Ramos (cell line): Measurements from ENCODE around the gene CHST15.

Experiments
- in situ Hi-C: fragments of 300-500 bp; cut with MboI; formaldehyde crosslinking; loops from one replicate; pipeline ENCODE4 v1.14.3; 2022; ENCODE audit warnings: low sequenced_read_pairs; ENCODE audit not compliant: unreplicated experiment

Gene CHST15

GRCh38 chr10:124125305-124126116 lies 32.1 kb upstream of the CHST15 start:
- in situ Hi-C loops: no loop called here

DNA sequence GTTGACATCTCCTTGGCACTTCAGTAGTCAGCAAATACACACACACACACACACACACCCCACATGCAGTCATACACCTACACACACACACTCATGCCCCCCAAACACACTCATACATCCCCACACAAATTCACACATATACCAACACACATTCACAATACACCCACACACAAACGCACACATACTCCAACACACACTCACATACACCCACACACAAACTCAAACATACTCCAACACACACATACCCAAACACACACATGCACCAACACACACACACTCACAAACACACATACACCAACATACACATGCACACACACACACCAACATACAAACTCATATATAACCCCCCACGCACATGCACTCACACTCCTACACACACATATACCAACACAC lies 31.4 kb upstream of the CHST15 start:
- in situ Hi-C loops: no loop called here

DNA sequence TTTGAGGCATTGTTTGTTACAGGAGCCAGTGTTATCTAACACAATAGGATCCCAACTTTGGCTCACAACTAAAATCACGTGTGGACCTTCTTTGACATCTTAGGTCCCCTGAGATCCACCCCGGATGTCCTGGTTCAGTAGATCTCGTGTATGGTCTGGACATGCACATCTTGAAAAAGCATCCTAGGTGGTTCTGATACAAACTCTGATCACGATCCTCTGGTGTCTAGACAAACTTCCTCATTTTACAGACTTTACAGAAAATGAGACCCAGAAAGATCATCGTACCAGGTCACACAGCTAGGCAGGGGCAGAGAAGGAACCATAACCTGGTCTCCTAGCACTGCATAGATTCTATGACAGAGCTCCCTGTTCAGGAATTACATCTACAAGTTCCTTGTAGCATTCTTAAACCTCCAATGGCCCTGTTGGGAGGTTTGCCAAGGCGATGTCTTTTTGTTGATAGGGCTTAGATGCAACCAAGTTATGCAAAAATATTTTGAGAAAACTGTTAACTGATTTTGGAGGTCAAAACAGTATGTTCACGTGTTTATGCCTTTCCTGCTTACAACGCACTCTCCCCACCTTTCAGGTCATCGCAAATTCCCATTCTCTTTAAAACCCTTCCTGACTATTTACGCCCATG lies 30.8 kb upstream of the CHST15 start:
- in situ Hi-C loops: no loop called here

GRCh38 chr10:124123156-124123555 lies 29.8 kb upstream of the CHST15 start:
- in situ Hi-C loops: no loop called here

- in situ Hi-C loops: no loop called here
Measured at GRCh38 chr10:124122211-124122610, 28.8 kb upstream of the CHST15 start.

GRCh38 chr10:124120410-124121061 lies 27.1 kb upstream of the CHST15 start:
- in situ Hi-C loops: no loop called here

GRCh38 chr10:124119946-124120345 lies 26.5 kb upstream of the CHST15 start:
- in situ Hi-C loops: no loop called here

DNA sequence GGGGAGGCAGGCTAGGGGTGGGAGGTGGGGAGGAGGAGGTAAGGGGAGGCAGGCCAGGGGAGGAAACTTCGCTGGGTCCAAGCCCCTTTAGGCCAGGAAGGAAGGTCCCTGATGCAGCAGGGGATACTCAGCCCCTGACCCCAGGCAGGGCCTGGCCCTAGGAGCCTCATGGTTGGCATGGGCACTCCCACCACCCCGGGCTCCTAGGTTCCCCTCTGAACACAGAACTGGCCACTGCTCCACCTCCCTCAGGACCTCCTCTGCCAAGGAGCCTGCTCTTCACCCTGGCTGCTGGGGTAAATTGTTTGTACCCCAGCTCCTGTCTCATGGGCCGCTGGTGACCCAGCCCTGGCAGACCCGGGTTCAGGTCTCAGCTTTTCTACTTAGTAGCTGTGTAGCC lies 25.8 kb upstream of the CHST15 start:
- in situ Hi-C loops: no loop called here

- in situ Hi-C loops: no loop called here
Measured at GRCh38 chr10:124117833-124118232, 24.4 kb upstream of the CHST15 start.

- in situ Hi-C loops: no loop called here
Measured at GRCh38 chr10:124117511-124117785, 24.1 kb upstream of the CHST15 start.

DNA sequence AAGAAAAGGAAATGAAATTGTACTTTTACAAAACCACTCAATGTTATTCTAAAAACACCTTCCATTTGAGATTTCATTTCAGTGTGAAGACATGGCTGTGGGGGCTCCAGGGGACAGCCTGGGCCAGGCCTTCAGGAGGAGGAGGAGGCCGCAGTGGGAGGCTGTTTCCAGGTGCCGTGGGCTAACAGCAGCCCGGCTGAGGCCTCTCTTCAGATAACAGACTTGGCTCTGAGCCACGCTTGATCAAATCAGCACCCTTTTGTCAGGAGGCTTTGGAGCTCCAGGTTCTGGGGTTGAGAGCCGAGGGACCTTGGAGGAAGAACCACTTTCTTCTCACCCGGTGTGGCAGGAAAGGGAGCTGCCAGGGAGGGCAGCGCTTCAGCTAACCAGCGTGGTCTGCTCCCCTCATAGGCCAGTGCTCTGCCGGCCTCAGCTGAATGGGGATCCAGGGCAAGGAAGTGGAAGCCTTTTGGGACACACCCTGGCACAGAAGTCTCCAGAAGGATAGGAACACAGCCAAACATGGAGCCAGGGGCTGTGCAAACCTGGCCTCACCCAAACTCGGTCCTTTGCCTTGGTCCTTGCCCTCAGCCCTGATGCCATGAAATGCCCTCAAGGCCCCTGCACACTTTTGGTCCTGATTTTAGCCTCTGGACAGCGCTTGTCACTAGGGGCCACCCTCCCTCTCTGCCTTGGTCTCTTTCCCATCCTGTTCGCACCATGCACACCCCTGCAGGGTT lies 23.5 kb upstream of the CHST15 start:
- in situ Hi-C loops: no loop called here

GRCh38 chr10:124114696-124115095 lies 21.3 kb upstream of the CHST15 start:
- in situ Hi-C loops: no loop called here

DNA sequence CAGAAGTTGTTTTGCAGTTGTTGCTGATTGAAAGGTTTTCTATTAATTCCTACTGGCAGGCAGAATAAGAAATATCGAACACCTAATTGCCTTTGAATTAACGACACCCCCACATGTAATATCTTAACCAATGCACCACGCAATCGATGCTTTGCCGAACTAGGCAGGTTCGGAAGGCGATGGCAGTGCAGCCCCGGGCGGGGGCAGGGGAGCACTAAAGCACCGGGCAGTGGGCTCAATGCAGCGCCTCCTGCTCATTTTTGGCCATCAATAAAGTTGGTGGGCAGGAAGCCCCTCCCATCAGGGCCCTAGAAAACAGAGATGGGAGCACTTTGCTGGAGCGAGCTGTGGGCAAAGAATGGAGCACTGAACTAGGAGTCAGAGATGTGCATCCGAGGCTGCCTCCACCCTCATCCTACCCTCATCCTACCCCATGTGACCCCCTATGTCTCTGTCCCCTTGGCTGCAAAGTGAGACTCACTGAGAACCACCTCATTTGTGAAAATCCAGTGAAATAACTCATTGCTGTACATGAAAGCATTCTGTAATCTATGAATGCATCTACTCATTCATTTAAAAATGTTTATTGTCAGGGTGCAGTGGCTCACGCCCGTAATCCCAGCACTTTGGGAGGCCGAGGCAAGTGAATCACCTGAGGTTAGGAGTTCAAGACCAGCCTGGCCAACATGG lies 19.6 kb upstream of the CHST15 start:
- in situ Hi-C loops: no loop called here

- in situ Hi-C loops: no loop called here
Measured at GRCh38 chr10:124110882-124111281, 17.5 kb upstream of the CHST15 start.

- in situ Hi-C loops: no loop called here
Measured at GRCh38 chr10:124109261-124109660, 15.9 kb upstream of the CHST15 start.

DNA sequence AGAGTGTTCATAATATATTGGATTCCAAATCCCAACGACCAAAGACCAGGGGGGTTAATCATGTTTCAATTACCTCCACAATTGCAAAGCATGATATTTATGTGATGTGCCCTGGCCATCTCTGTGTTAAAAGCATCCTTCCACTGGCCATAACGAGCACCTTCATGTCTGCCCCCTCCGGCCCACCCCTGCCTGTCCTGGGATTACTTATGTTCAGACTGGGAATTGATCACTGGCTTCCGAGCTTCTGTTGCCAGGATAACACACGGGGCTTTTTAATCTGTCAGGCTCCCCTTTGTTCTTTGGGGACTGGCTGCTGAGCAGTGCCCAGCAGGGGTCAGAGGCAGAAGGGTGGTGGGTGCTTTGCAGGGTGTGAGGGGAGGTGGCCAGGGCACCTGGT lies 13.7 kb upstream of the CHST15 start:
- in situ Hi-C loops: no loop called here

DNA sequence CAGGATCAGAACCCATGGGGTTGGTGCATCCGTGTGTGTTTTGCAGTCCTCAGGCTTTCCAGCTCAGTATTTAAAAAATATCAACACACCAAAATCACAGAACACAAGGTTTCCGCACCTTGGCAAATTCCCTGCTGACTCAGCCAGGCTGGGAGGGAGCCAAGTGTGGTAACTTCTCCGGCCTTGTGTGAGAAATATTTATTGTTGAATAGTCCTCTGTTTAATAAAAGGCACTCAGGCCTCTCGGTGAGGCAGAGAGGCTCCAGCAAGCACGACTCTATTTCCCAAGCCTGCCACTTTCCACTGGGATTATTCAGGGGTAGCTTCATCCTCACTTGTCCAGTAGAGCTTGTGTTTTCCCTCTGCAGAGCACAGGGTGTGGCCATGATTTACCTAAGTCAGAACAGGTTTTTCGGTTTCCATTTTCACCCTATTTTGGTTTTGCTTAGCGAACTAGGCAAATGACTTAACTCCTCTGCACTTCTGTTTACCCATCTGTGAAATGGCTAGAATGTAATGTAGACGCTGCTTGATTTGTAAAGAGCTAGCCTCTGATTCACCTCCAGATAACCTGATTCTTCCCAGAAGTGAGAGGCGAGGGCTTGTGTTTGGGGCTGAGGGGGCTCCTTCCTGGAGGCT lies 13.0 kb upstream of the CHST15 start:
- in situ Hi-C loops: no loop called here

DNA sequence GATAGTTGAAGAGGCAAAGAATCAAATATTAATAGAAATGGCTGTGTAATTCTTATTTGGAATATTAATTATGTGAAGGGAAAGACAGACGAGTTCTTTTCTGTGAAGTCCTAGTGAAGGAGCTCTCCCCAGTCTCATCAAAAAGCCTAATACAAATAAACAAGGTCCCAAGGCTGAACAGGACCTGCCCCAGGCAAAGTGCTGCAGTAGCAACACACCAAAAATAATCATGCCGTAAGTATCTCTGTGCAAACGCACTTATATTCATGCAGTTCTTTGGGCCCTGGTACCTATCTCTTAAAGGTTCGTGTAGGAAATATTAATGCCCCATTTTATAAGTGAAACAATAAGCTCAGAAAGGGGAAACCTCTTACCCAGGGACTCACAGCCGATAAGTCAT lies 12.2 kb upstream of the CHST15 start:
- in situ Hi-C loops: no loop called here

DNA sequence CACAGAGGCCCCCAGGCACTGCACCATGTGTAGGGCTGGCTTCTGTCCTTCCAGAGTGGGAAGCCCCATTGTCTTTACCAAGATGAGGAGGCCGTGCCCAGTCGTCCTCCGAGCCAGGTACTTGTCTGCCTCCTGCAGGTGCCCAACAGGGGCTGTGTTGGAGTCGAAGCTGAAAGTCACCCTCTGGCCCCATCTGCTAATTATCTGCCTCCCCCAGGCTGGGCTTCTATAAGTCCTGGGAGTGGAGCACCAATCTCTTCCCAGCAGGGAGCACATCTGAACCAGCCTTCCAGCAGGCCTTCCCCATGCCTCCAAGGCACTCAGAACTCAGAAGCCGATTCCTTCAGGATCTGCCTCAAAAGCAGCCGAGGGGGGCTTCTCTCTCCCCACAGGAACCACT lies 11.6 kb upstream of the CHST15 start:
- in situ Hi-C loops: no loop called here

- in situ Hi-C loops: no loop called here
Measured at GRCh38 chr10:124104011-124104627, 10.7 kb upstream of the CHST15 start.
